SK-N-SH treated with all-trans-retinoic acid at 6 μM for 48 hours (cell line): ENCODE data around the gene HOPX.

ENCODE experiments used
- ATAC-seq: fragments of 200-7000 bp; cut with Tn5 transposase; 3 replicates; pipeline ENCODE4 v1.9.1; 2020; ENCODE audit warnings: mild to moderate bottlenecking, moderate library complexity
- ARNTL ChIP-seq: fragments of 450-650 bp; formaldehyde crosslinking; IDR thresholded peaks from 2 replicates; pipeline ENCODE4 v1.5.0; 2020; ENCODE audit warnings: low read depth, mild to moderate bottlenecking, moderate library complexity, borderline replicate concordance
- BACH2 ChIP-seq: fragments of 250-450 bp; sonication (Bioruptor Pico); IDR thresholded peaks from 2 replicates; pipeline ENCODE4 v1.9.0; 2021; ENCODE audit warnings: mild to moderate bottlenecking, borderline replicate concordance
- CSDC2 ChIP-seq: fragments of 250-450 bp; sonication (Bioruptor Pico); IDR thresholded peaks from 2 replicates; pipeline ENCODE4 v1.5.0; 2020; ENCODE audit warnings: mild to moderate bottlenecking, moderate library complexity
- ESRRG ChIP-seq: fragments of 250-450 bp; sonication (Bioruptor Pico); IDR thresholded peaks from 2 replicates; pipeline ENCODE4 v1.6.1; 2021; ENCODE audit warnings: mild to moderate bottlenecking
- ISL1 ChIP-seq: fragments of 250-450 bp; sonication (Bioruptor Pico); IDR thresholded peaks from 2 replicates; pipeline ENCODE4 v2.1.2; 2022; ENCODE audit warnings: mild to moderate bottlenecking, moderate library complexity
- OSR1 ChIP-seq: fragments of 250-450 bp; sonication (Bioruptor Pico); IDR thresholded peaks from 2 replicates; pipeline ENCODE4 v1.8.0; 2022; ENCODE audit warnings: moderate library complexity, mild to moderate bottlenecking, inconsistent platforms
- PPARA ChIP-seq: fragments of 250-450 bp; sonication (Bioruptor Pico); IDR thresholded peaks from 2 replicates; pipeline ENCODE4 v1.5.0; 2020; ENCODE audit warnings: mild to moderate bottlenecking, borderline replicate concordance
- RARB ChIP-seq: fragments of 250-450 bp; sonication (Bioruptor Pico); IDR thresholded peaks from 2 replicates; pipeline ENCODE4 v1.8.0; 2021; ENCODE audit warnings: mild to moderate bottlenecking, moderate library complexity
- SNAI2 ChIP-seq: fragments of 250-450 bp; sonication (Bioruptor Pico); IDR thresholded peaks from 2 replicates; pipeline ENCODE4 v1.5.0; 2020; ENCODE audit warnings: mild to moderate bottlenecking, moderate library complexity
- TCF4 ChIP-seq: fragments of 250-450 bp; sonication (Bioruptor Pico); IDR thresholded peaks from 2 replicates; pipeline ENCODE4 v1.8.0; 2021; ENCODE audit warnings: mild to moderate bottlenecking, moderate library complexity, borderline replicate concordance
- TOX ChIP-seq: fragments of 250-450 bp; sonication (Bioruptor Pico); IDR thresholded peaks from 2 replicates; pipeline ENCODE4 v1.8.0; 2021; ENCODE audit warnings: mild to moderate bottlenecking, moderate library complexity, borderline replicate concordance
- ZC3H10 ChIP-seq: fragments of 250-450 bp; sonication (Bioruptor Pico); IDR thresholded peaks from 2 replicates; pipeline ENCODE4 v1.5.1; 2021; ENCODE audit warnings: mild to moderate bottlenecking, moderate library complexity
- ZFP3 ChIP-seq: fragments of 250-450 bp; sonication (Bioruptor Pico); IDR thresholded peaks from 2 replicates; pipeline ENCODE4 v1.5.0; 2020; ENCODE audit warnings: mild to moderate bottlenecking, moderate library complexity
- ZFP30 ChIP-seq: fragments of 450-650 bp; formaldehyde crosslinking; IDR thresholded peaks from 2 replicates; pipeline ENCODE4 v1.5.0; 2022; ENCODE audit warnings: mild to moderate bottlenecking, moderate library complexity
- ZNF565 ChIP-seq: fragments of 450-650 bp; formaldehyde crosslinking; conservative IDR thresholded peaks from 2 replicates; pipeline ENCODE4 v1.5.0; 2020; ENCODE audit warnings: low read depth, mild to moderate bottlenecking, moderate library complexity
- ZNF70 ChIP-seq: fragments of 450-650 bp; formaldehyde crosslinking; IDR thresholded peaks from 2 replicates; pipeline ENCODE4 v1.5.0; 2020; ENCODE audit warnings: mild to moderate bottlenecking, moderate library complexity
- ZNF8 ChIP-seq: fragments of 450-650 bp; formaldehyde crosslinking; IDR thresholded peaks from 2 replicates; pipeline ENCODE4 v1.5.0; 2020; ENCODE audit warnings: mild to moderate bottlenecking, moderate library complexity
- TF ChIP-seq, protein P1 (sequence below): fragments of 250-450 bp; sonication (Bioruptor Pico); IDR thresholded peaks from 2 replicates; pipeline ENCODE4 v1.5.1; 2020; ENCODE audit warnings: low read depth, mild to moderate bottlenecking, moderate library complexity
- TF ChIP-seq, protein P2 (sequence below): fragments of 250-450 bp; sonication (Bioruptor Pico); IDR thresholded peaks from 2 replicates; pipeline ENCODE4 v1.5.1; 2021; ENCODE audit warnings: mild to moderate bottlenecking, moderate library complexity
- TF ChIP-seq, protein P3 (sequence below): fragments of 250-450 bp; sonication (Bioruptor Pico); IDR thresholded peaks from 2 replicates; pipeline ENCODE4 v1.5.0; 2020; ENCODE audit warnings: mild to moderate bottlenecking, moderate library complexity
- TF ChIP-seq, protein P4 (sequence below): fragments of 250-450 bp; sonication (Bioruptor Pico); IDR thresholded peaks from 2 replicates; pipeline ENCODE4 v1.8.0; 2021; ENCODE audit warnings: low read depth, mild to moderate bottlenecking, moderate library complexity, borderline replicate concordance

Gene HOPX

DNA sequence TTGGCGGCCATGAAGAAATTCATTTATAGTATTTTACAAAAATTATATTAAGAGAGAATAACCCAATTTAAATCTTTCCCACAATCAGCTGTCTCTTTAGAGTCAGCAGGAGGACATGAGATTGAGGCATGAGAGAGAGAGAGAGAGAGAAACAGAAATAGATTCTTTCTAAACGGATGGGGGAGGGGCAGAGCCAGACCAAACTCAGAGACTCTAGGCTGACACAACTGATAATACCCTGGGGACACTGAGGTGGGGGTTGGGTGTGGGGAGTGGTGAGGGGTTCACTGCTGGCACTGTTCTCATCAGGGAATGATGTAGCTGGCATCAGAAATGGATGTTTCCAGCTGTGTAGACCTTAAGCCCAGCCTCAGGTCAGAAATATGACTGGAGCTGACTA is 20.5 kb upstream of the HOPX start:
- TF ChIP-seq, protein P1, sequence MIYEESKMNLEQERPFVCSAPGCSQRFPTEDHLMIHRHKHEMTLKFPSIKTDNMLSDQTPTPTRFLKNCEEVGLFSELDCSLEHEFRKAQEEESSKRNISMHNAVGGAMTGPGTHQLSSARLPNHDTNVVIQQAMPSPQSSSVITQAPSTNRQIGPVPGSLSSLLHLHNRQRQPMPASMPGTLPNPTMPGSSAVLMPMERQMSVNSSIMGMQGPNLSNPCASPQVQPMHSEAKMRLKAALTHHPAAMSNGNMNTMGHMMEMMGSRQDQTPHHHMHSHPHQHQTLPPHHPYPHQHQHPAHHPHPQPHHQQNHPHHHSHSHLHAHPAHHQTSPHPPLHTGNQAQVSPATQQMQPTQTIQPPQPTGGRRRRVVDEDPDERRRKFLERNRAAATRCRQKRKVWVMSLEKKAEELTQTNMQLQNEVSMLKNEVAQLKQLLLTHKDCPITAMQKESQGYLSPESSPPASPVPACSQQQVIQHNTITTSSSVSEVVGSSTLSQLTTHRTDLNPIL (CRISPR knock-in tag) = no peak
- TF ChIP-seq ZNF8 (CRISPR knock-in tag) (no peak), RARB (CRISPR knock-in tag) (no peak), SNAI2 (no peak), ISL1 (CRISPR knock-in tag) (no peak)
- ATAC-seq = no peak

DNA sequence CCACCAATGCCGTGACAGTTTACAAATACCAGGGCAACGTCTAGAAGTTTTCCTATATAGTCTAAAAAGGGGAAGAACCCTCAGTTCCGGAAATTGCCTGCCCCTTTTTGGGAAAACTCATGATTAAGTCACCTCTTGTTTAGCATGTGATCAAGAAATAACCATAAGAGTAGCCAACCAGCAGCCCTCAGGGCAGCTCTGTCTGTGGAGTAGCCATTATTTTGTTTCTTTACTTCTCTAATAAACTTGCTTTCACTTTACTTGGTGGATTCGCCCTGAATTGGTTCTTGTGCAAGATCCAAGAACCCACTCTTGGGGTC is 20.0 kb upstream of the HOPX start:
- TF ChIP-seq RARB (CRISPR knock-in tag) (no peak), CSDC2 (no peak), ZNF8 (CRISPR knock-in tag) (no peak), ZC3H10 (CRISPR knock-in tag) (no peak), ISL1 (CRISPR knock-in tag) (no peak)
- TF ChIP-seq, protein P1 (CRISPR knock-in tag) = no peak
- TF ChIP-seq, protein P2, sequence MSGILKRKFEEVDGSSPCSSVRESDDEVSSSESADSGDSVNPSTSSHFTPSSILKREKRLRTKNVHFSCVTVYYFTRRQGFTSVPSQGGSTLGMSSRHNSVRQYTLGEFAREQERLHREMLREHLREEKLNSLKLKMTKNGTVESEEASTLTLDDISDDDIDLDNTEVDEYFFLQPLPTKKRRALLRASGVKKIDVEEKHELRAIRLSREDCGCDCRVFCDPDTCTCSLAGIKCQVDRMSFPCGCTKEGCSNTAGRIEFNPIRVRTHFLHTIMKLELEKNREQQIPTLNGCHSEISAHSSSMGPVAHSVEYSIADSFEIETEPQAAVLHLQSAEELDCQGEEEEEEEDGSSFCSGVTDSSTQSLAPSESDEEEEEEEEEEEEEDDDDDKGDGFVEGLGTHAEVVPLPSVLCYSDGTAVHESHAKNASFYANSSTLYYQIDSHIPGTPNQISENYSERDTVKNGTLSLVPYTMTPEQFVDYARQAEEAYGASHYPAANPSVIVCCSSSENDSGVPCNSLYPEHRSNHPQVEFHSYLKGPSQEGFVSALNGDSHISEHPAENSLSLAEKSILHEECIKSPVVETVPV (CRISPR knock-in tag) = no peak
- TF ChIP-seq, protein P3, sequence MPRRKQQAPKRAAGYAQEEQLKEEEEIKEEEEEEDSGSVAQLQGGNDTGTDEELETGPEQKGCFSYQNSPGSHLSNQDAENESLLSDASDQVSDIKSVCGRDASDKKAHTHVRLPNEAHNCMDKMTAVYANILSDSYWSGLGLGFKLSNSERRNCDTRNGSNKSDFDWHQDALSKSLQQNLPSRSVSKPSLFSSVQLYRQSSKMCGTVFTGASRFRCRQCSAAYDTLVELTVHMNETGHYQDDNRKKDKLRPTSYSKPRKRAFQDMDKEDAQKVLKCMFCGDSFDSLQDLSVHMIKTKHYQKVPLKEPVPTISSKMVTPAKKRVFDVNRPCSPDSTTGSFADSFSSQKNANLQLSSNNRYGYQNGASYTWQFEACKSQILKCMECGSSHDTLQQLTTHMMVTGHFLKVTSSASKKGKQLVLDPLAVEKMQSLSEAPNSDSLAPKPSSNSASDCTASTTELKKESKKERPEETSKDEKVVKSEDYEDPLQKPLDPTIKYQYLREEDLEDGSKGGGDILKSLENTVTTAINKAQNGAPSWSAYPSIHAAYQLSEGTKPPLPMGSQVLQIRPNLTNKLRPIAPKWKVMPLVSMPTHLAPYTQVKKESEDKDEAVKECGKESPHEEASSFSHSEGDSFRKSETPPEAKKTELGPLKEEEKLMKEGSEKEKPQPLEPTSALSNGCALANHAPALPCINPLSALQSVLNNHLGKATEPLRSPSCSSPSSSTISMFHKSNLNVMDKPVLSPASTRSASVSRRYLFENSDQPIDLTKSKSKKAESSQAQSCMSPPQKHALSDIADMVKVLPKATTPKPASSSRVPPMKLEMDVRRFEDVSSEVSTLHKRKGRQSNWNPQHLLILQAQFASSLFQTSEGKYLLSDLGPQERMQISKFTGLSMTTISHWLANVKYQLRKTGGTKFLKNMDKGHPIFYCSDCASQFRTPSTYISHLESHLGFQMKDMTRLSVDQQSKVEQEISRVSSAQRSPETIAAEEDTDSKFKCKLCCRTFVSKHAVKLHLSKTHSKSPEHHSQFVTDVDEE (CRISPR knock-in tag) = no peak
- no peak for ATAC-seq

DNA sequence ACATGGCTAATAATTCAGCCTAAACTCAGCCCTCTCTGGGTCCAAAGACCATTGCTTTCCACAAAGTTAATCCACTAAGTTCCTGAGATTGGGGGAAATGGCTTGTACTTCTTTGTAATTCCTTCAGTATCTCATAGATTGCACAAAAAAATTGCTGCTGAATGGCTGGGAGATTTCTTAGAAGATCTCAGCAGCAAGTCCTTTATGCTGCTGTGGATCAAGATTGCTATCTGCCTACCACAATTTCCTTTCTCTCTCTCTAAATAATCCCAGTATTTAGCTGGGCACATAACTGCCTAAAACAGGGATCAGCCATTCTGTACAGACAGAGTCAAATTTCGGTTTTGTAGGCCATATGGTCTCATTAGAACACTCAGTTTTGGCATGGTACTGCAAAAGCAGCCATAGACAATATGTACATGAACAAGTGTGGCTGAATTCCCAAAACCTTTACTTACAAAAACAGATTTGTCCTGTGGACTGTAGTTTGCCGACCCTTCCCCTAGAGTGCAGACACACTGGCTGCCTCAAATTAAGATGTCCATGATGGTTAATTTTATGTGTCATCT is 18.5 kb upstream of the HOPX start:
- TF ChIP-seq PPARA (CRISPR knock-in tag) = no peak
- ATAC-seq = no peak

DNA sequence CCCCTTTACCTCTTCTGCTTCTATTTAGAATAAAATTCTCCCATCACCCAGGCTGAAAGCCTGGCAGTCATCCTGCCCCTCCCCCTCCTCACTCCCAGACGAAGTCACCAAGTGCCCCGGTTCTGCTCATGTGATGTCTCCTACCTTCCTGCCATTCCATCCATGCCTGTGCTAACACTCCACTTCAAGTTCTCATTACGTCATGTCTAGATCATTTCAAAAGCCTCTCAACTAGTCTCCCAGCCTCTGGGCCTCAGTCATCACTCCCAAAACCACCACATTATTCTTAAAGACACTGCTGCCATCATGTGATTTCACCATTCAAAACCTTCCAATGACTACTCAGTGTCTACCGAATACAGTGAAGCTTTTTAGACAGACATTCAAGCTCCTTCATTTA is 17.2 kb upstream of the HOPX start:
- no peak for TF ChIP-seq ZFP3 (CRISPR knock-in tag)
- TF ChIP-seq BACH2 (CRISPR knock-in tag) = no peak
- TF ChIP-seq OSR1 (CRISPR knock-in tag) = no peak
- no peak for TF ChIP-seq TCF4 (CRISPR knock-in tag)
- no peak for TF ChIP-seq ZFP30
- TF ChIP-seq ZC3H10 (CRISPR knock-in tag) = no peak
- TF ChIP-seq ZNF70 (CRISPR knock-in tag) = no peak
- TF ChIP-seq, protein P4, sequence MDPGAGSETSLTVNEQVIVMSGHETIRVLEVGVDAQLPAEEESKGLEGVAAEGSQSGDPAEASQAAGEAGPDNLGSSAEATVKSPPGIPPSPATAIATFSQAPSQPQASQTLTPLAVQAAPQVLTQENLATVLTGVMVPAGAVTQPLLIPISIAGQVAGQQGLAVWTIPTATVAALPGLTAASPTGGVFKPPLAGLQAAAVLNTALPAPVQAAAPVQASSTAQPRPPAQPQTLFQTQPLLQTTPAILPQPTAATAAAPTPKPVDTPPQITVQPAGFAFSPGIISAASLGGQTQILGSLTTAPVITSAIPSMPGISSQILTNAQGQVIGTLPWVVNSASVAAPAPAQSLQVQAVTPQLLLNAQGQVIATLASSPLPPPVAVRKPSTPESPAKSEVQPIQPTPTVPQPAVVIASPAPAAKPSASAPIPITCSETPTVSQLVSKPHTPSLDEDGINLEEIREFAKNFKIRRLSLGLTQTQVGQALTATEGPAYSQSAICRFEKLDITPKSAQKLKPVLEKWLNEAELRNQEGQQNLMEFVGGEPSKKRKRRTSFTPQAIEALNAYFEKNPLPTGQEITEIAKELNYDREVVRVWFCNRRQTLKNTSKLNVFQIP = no peak
- no peak for TF ChIP-seq ESRRG (CRISPR knock-in tag)
- TF ChIP-seq, protein P3 (CRISPR knock-in tag) = no peak
- TF ChIP-seq ZNF8 (CRISPR knock-in tag) = no peak
- TF ChIP-seq TOX = no peak
- no peak for TF ChIP-seq ZNF565
- no peak for TF ChIP-seq ARNTL (CRISPR knock-in tag)
- TF ChIP-seq CSDC2 = no peak
- no peak for TF ChIP-seq RARB (CRISPR knock-in tag)
- no peak for TF ChIP-seq PPARA (CRISPR knock-in tag)
- no peak for TF ChIP-seq ISL1 (CRISPR knock-in tag)
- ATAC-seq = no peak
